Lower leg skin (tissue), 3 donors: ENCODE results near the gene CYB5RL.

Experiments used
- POLR2A ChIP-seq, 2 donors: fragments of 450-650 bp; IDR thresholded peaks; one replicate each; pipeline ENCODE4 v1.6.1; 2016 to 2017; ENCODE audit warnings: antibody characterized with exemption in 2 of 2, mild to moderate bottlenecking in 1 of 2, moderate library complexity in 1 of 2
- TF ChIP-seq, protein P1 (sequence below), 3 donors: fragments of 450-650 bp; IDR thresholded peaks; one replicate each; pipeline ENCODE4 v1.5.1; 2016; ENCODE audit warnings: antibody characterized with exemption in 3 of 3, mild to moderate bottlenecking in 3 of 3, moderate library complexity in 2 of 3

DNA sequence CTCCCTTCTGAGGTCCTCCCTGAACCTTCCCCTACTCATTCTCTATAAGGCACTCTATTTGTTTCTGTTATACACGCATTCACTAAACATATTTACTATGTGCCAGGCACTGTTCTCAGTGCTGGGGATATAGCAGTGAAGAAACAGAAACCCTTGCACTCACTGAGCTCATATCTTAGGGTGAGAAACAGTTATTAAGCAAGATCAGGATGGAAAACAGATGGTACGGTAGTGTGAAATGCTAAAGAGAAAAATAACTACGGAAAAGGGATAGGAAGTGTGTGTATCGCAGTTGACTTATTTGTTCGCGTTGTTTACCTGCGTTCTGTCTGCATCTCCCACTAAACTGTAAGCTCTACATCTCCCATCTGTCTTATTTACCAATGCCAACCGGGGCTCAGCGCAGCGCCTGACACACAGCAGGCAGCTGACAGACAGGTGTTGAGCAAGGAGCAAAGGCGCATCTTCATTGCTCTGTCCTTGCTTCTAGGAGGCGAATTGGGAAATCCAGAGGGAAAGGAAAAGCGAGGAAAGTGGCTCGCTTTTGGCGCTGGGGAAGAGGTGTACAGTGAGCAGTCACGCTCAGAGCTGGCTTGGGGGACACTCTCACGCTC lies 572 bp downstream of the CYB5RL start:
- TF ChIP-seq, protein P1, sequence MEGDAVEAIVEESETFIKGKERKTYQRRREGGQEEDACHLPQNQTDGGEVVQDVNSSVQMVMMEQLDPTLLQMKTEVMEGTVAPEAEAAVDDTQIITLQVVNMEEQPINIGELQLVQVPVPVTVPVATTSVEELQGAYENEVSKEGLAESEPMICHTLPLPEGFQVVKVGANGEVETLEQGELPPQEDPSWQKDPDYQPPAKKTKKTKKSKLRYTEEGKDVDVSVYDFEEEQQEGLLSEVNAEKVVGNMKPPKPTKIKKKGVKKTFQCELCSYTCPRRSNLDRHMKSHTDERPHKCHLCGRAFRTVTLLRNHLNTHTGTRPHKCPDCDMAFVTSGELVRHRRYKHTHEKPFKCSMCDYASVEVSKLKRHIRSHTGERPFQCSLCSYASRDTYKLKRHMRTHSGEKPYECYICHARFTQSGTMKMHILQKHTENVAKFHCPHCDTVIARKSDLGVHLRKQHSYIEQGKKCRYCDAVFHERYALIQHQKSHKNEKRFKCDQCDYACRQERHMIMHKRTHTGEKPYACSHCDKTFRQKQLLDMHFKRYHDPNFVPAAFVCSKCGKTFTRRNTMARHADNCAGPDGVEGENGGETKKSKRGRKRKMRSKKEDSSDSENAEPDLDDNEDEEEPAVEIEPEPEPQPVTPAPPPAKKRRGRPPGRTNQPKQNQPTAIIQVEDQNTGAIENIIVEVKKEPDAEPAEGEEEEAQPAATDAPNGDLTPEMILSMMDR (IDR thresholded peaks at IDR 0.05): no peak
- no peak for TF ChIP-seq POLR2A (IDR thresholded peaks at IDR 0.05)
